DMS 273 treated with DMSO at 0.1 percent for 48 hours (cell line): ENCODE data around the gene FTCD.

Experiments used
- DNase-seq: peaks from one replicate; lab custom pipeline; 2025; lab: John Stamatoyannopoulos, UW

FTCD gene

DNA sequence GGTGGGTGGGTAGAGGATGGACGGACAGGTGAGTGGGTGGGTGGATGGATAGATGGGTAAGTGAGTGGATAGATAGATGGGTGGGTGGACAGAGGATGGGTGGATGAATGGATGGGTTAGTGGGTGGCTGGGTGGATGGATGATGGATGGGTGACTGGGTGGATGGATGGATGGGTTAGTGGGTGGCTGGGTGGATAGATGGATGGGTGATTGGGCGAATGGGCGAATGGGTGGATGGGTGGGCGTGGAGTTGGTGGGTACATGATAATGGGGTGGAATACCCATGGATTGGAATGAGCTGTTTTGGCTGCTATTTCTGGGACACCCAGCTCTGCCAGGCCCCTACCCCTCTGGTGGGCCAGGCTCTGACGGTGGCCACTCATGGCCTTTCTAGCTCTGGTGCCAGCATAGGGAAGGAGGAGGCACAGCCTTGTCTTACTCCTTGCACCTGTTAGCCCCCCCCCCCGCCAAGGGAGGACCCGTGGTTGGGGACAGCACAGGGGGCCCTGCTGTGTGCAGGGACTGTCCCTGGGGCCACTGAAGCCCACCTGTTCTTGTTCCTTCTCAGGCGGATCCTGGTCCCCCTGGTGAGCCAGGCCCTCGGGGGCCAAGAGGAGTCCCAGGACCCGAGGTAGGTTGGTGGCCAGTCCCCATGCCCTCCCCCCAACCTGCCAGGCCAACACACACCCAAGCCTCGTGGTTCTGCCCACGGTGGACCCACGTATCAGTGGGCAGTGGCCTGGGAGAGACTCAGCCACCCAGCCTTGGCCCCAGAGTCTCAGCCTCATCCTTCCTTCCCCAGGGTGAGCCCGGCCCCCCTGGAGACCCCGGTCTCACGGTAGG, 31.1 kb downstream of the FTCD start:
- no peak for DNase-seq

DNA sequence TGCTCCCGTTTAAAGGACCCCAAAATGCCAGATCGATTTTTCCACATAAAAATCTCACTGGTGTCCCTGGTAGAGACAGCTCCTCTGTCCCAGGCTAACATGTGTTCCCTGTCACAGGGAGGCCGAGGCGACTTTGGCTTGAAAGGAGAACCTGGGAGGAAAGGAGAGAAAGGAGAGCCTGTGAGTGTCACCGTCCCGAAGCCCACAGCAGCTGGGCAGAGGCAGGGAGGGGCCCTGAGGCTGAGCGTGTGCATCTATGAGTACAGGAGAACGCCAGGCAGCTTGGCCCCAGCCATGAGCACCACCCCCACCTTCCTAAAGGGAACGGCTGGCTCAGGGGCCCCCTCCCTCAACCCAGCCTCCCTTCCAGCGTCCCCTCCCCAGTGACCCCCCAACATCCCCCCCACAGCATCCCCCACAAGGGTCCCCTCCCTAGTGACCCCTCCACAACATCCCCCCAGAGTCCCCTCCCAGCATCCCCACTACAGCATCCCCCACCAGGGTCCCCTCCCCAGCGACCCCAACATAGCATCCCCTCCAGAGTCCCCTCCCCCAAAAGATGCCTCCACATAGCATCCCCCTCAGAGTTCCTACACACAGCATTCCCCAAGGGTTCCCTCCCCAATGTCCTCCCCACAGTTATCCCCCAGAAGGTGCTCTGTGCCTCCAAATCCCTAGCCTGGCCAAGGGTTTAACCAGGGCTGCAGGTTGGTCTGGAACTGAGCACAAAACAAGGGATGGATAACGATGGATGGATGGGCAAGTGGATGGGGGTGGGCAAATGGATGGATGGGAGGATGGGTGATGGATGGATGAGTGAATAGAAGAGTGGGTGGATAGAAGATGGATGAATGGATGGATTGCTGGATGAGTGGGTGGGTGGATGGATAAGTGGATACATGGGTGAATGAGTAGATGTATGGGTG, 32.4 kb downstream of the FTCD start:
- no peak for DNase-seq

DNA sequence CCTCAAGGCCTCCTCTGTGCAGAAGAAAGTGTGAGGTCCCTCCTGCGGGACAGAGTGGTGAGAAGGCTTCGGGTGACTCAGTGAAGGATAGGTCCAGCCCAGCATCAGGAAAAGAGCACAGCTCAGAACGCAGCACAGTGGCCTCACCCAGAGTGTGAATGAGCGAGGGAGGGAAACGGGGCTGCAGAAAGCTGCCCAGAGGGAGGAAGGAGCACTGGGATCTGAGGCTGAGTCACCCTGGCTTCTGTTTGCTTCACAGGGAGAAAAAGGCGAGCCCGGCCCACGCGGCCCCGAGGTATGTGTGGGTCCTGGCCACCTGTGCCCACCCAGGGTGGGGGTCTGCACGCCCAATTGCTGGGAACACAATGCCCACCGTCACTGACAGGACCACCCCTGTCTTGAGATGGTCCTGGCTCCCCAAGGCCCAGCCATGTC, 33.1 kb downstream of the FTCD start:
- no peak for DNase-seq

DNA sequence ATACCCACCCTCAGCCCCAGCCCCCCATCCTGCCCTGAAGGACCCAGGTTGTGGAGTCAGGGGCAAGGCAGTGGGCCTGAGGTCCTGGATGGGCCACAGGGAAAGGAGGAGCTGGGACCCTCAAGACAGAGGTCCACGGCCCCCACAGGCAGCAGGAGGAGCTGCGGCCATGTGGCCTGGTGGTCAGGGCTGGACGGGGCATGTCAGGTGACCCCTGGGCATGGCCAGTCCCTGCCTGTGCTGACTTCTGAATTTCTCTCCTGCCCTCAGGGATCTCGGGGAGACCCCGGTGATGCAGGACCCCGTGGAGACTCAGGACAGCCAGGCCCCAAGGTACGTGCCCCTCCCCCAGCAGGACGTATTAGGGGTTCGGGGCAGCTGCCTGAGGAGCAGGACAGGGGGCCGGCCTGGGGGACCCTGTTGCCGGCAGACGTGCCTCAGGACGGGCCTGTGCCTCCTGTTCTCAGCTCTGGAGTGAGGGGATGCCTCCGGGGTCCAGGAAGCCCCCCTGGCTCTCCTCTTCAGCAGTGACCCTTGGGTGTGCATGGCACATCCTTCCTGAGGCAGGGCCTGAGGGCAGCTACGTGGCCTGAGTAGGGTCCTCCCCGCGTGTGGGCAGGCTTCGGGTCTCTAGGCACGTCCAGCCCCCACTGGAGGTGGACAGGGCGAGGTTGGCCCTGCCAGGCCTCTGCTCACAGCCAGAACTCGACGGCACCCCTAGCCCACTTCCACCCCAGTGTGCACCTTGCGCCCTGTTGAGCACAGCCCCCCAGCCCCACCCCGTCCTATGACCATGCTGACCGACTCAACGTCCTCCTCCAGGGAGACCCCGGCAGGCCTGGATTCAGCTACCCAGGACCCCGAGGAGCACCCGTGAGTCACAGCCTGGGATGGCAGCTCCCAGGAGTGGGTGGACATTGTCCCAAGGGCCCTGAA, 33.8 kb downstream of the FTCD start:
- no peak for DNase-seq

DNA sequence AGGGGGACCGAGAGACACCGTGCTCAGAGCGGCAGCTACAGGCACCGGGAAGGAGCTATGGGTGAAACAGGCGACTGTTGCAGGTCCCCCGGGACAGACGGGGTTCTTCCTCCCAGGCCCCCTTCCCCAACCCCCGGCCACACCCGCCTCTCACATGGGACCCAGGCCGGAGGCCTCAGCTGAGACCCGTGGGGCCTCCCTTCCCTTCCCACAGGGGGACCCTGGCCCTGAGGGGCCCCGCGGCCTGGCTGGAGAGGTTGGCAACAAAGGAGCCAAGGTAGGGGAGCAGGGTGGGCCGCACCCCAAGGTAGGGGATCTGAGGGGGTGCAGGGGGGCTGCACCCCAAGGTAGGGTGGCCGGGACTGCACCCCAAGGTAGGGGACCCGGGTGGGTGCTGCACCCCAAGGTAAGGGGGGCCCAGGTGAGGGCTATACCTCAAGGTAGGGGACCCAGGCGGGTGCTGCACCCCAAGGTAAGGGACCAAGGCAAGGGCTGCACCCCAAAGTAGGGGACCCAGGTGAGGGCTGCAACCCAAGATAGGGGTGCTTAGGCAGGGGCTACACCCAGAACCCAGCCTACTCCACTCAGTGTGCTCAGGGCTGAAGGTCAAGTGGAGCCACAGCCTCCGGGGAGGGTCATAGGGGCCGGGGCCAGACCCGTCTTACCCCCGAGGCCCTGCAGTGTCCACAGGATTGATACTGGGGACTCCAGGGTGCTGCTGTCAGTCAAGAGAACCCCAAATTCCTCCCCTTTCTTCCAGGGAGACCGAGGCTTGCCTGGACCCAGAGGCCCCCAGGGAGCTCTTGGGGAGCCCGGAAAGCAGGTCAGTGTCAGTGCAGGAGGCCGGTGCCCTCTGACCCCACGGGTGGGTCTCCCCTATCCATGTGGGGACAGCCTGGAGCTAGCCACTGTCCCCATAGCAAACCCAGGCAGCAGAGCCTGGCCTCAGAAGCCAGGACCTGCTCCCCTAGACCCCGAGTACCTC, 34.8 kb downstream of the FTCD start:
- no peak for DNase-seq

DNA sequence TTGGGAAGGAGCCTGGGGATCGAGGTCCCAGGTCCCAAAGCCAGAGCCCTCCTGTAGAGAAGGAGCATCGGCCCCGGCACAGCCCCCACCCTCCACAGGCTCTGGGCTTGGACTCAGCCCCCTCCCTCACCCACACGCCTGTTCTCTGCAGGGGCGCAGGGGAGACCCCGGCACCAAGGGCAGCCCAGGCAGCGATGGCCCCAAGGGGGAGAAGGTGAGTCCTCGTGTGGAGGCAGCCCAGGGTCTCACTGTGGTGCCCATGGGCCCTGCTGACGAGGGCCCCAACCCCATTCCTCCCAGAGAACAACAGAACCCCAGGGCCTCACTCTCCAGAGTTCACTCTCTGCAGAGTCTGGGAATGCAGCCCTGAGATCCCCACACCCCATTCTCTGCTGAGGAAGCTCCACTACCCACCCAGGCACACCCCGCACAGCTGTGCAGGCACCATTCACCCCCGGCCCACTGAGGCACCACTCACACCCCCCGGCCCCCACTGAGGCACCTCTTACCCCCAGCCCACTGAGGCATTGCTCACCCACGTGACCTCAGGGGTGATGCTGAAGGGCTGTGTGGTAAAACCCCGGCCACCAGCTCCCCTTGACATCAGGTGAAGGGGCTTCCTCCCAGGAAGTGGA, 35.6 kb downstream of the FTCD start:
- no peak for DNase-seq

DNA sequence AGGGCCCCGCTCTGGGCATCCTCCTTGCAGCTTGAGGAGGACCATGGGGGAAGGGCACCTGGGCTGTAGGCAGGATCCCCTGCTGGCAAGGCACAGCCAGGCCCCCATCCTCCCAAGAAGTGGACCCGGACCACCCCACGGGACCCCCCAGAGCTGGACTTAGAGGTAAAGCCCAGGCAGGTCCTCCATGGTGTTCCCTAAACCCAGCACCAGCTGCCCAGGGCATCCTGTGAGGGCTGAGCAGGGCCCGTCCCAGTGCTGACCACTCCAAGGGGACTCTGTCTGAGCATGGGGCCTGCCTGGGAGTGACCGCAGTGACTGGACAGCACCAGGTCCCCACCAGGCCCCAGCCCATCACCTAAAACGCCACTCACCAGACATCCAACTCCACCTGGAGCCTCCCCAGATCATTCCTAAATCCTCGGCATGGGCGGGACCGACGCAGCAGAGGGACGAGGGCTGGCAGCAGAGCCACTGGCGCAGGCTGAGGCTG, 36.2 kb downstream of the FTCD start:
- no peak for DNase-seq

DNA sequence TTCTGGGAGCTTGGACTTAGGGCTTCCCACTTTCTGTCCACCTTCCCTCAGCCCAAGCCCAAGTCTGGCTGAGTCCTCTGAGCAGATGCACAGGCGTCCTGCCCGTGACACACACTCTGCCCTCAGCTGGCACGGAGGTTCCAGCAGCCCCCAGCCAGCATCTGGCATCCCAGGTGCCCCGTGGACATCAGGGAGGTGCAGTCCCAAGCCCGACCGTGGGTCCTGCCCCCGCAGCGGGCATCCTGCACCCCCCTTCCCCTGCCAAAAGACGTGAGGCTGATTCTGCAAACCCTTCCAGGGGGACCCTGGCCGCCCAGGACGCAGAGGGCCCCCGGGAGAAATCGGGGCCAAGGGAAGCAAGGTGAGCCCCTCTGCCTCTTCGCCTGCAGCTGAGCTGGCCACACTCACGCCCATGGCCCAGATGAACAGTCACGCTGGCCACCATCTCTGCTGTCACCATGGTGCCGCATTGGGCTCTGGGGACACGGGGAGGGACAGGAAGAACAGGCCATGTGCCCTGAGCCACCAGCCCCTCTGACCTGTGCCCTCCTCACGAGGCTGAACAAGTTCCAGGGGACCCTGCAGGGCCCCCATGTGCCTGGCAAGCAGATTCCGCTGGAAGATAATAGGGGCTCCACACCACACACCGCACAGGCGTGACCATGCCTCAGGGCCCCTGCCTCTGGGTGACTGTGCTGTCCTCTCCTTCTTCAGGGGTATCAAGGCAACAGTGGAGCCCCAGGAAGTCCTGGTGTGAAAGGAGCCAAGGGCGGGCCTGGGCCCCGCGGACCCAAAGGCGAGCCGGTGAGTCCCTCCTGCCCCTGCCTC, 36.8 kb downstream of the FTCD start:
- DNase-seq: no peak

DNA sequence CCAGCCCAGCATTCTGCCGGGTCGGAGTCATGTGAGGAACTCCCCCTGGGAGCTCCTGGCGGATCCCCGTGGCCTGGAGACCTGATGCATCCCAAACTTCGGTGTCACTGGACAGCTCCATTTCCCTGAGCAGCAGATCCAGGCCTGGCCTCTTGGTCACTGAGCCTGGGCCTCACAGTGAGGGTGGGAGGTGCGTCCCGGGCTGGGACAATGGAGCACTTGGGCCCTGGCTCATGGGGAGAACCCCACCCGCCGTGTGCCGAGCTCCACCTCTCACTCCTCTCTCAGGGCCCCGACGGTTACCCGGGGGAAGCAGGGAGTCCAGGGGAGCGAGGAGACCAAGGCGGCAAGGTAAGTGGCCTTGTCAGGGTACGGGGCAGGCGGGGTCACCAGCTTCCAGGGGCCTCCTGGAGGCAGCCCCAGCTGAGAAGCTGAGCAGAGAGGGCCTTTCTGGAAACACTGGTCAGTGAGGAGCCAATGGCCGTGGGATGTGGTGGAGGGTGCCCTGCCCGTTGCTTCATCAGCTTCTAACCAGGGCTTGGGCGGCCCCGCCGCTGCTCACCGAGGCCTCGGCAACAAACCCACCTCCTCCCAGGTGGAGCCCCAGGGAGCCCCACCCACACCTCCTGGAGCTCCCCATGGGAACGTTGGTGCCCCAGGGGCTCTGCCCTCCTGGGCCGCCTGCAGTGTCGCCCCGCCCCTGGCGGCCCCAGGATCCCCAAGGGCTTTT, 37.6 kb downstream of the FTCD start:
- no peak for DNase-seq

DNA sequence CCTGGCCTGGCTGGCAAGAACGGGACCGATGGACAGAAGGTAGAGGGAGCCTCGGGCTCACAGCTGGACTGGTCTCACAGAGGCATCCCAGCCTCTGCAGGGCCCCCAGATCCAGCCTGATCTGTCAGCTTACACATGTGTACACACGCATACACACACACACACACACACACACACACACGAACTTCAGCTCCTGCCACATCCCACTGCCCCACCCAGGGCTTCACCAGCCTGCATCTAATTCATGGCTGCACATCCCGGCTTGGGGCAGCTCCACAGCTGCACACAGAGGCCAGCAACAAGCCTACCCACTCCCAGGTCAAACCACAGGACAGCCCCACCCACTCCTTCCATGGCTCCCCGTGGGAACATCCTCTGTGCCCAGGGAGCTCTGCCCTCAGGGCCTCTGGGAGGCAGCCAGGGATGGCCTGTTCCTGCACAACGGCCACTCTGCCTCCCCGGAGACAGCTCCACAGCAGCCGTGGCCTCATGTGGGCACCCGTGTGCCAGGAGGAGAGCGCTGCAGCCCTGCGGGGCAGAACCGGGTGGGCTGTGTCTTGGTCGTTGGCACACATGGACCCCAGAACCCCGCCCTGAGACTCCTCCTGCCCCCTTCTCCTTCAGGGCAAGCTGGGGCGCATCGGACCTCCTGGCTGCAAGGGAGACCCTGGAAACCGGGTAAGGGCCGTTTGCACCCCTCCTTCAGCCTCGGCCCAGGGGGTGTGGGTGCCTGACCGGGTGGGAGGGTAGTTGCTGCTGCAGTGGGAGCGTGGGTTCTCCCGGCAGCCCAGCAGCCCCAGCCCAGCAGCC, 38.4 kb downstream of the FTCD start:
- DNase-seq: no peak

DNA sequence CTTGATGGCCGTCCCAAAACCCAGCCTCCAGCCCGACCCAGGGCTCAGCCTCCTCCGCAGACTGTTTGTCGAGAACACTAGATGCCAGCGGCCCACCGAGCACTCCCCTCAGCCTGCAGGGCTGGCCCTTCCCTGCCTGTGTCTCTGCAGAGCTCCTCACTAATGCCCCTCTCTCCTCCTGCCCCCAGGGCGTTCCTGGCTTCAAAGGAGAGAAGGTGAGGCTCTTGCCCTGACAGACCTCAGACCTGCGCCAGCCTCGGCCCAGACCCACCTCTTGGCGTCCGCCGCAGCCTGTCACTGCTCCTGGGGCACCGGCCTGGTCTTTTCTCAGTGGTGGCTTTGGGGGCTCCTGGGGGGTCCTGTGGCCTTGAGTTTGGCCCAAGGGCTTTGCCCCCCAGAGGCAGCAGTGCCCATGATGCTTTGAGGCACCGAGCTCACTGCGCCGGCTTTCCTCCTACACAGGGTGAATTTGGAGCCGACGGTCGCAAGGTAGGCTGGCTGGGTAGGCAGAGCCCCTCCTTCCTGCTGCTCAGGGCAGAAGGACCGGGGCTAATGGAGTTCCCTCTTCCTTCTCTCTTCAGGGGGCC, 39.1 kb downstream of the FTCD start:
- no peak for DNase-seq

DNA sequence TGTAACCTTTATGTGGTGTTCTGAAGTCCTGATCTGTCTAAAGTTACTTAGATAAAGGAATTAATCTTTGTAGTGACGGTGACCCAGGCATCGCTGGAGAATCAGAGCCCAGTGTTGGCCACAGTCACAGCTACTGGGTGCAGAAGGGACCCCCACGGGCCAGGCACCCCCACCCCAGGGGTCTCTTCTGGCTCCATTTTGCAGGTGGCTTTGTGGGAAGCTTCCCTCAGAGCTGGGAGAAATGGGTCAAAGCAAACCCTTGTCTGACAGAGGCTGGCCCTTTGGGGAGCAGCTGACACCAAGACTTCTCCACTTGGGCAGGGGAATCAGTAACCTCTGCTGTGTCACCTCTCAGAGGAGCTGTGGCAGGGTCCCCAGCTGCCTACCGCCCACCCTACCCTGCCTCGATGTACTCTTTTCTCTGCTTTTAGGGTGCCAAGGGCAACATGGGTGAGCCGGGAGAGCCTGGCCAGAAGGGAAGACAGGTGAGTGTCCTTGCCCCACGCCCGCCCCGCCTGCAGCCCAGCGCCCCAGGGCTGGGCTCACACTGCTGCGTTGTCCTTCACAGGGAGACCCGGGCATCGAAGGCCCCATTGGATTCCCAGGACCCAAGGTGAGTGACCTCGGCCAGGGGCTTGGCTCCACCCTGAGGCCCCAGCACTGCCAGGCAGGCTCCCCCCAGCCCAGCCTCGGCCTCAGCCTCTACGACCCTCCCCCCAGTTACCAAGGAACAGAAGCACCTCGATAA, 39.8 kb downstream of the FTCD start:
- no peak for DNase-seq

DNA sequence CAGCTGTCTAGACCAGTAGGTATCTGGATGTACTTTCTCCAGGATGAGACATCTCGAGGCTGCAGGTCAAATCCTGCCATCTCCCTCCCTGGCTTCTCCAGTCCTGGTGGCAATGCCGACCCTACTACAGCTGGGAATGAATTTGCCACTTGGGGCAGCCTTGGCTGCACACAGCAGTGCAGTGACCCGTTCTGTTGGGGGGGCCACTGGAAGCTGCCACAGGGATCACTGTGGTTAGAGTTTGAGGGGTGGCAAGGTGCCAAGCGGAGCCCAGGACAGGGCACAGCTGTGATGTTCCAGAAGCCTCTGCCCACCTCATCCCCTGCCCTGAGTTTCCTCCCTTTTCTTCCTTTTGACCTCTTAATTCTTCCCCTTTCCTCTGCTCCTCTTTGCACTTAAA, 40.4 kb downstream of the FTCD start:
- DNase-seq: no peak

DNA sequence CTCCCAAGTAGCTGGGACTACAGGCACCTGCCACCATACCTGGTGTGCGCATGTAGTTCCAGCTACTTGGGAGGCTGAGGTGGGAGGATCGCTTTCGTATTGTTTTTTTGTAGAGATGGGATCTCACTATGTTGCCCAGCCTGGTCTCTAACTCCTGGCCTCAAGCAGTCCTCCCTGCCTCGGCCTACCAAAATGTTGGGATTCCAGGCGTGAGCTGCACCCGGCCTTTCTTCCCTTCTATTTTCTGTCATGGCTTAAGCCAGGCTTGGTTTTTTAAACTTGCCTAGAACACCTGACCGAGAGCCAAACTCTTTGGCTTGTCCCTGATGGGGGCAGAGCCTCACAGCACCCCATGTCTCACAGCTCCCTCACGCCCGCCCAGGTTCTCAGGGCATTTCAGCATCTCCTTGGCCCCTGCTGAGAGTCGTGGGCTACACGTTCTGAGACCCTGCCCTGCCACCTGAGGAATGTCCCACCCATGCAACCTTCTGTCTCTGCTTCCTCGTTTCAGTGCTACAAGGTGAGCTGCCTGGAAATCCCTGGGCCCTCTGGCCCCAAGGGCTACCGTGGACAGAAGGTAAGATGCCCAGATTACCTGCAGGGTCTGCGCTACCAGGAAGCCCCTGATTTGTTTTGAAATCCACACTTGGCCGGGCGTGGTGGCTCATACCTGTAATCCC, 41.7 kb downstream of the FTCD start:
- DNase-seq: no peak

DNA sequence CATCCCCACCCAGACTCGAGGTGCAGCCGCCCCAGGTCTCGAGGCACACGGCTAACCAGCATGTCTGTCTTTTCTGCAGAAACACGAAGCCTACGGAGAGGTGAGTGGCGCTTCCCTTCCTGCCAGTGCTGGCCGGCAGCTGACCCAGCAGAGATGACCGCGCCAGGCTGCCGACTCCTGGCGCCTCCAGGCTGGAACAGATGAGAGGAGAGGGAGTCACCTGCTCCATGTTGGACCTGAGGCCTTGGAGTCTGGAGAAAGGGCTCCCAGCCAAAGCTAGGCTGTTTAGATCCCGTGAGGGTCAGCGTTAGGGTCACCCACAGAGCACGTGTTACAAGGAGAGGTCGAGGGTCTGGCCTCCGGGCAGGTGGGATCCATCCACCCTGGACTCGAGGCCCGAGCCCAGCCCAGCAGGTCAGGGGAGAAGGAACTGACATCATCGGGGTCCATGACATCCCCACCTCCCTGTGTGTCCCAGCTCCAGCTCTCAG, 42.6 kb downstream of the FTCD start:
- DNase-seq: no peak
